Measurements from ENCODE around the gene WHRN.

- TF ChIP-seq, protein P1, sequence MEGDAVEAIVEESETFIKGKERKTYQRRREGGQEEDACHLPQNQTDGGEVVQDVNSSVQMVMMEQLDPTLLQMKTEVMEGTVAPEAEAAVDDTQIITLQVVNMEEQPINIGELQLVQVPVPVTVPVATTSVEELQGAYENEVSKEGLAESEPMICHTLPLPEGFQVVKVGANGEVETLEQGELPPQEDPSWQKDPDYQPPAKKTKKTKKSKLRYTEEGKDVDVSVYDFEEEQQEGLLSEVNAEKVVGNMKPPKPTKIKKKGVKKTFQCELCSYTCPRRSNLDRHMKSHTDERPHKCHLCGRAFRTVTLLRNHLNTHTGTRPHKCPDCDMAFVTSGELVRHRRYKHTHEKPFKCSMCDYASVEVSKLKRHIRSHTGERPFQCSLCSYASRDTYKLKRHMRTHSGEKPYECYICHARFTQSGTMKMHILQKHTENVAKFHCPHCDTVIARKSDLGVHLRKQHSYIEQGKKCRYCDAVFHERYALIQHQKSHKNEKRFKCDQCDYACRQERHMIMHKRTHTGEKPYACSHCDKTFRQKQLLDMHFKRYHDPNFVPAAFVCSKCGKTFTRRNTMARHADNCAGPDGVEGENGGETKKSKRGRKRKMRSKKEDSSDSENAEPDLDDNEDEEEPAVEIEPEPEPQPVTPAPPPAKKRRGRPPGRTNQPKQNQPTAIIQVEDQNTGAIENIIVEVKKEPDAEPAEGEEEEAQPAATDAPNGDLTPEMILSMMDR (conservative IDR thresholded peaks at IDR 0.05; ENCODE audit: low read depth in 2 of 2), result no peak
- TF ChIP-seq EZH2 (IDR thresholded peaks at IDR 0.05; ENCODE audit: low read depth, unreplicated experiment) (no peak), REST (IDR thresholded peaks at IDR 0.05; ENCODE audit: unreplicated experiment) (no peak), POLR2AphosphoS5 (IDR thresholded peaks at IDR 0.05; ENCODE audit: low read depth) (no peak)
Observed at GRCh38 chr9:114394523-114395333, 110.5 kb downstream of the WHRN start.

All from GM23338 (cell line).